ENCODE measurements around the gene PFDN6. TPM values are rescaled to one million over a fixed set of nuclear protein-coding genes. Genes with fewer than 3 reads are reported as not detected.

Gene PFDN6
- total and polyA plus RNA-seq, 2 of the 13 experiments (the other 11 are each of a cell fraction or from before 2014, with no cell fraction given): 75.5 to 87.0 TPM

GRCh38 chr6:33323623-33323948, 34.2 kb downstream of the PFDN6 start (continued):
- TF ChIP-seq ATAD3A (CRISPR knock-in tag; IDR thresholded peaks at IDR 0.05): no peak
- no peak for TF ChIP-seq HMGA1 (CRISPR knock-in tag; conservative IDR thresholded peaks at IDR 0.05)
- TF ChIP-seq CTCF (CRISPR knock-in tag; IDR thresholded peaks at IDR 0.05): peak; percentile 53; the same call in 1 of the 2 replicates
- TF ChIP-seq FLYWCH1 (CRISPR knock-in tag; IDR thresholded peaks at IDR 0.05): no peak
- no peak for TF ChIP-seq ZNF484 (CRISPR knock-in tag; IDR thresholded peaks at IDR 0.05; ENCODE audit: borderline replicate concordance, low read depth)
- no peak for TF ChIP-seq MYC (CRISPR knock-in tag; IDR thresholded peaks at IDR 0.05; ENCODE audit: borderline replicate concordance)
- TF ChIP-seq NBN (conservative IDR thresholded peaks at IDR 0.05): no peak

- CTCF ChIA-PET (ENCODE audit: low intra/inter-chr PET ratio, low total read pairs): no interaction called here
- H3K27me3 ChIP-seq (ENCODE audit: control insufficient read depth in 1 of 2, insufficient read depth in 2 of 2, low read length in 2 of 2): no peaks in the 10 kb centered on the region; a peak in 2 of 5 replicates
- H3K36me3 ChIP-seq (replicated peaks in 1 of 2; ENCODE audit: control insufficient read depth in 1 of 2, insufficient read depth in 2 of 2, low read length in 2 of 2): peaks cover 3 to 24% of the 10 kb centered on the region in 2 experiments
- POLR2A ChIA-PET: no interaction called here
- H3K79me2 ChIP-seq (ENCODE audit: insufficient read depth, low read length): peaks cover 22% of the 10 kb centered on the region
- WGBS (ENCODE audit: low lambda C conversion rate): 42% methylated on average over 7 of the region's 7 CpGs
- peak overlapping the region; percentile 90 for H3K4me2 ChIP-seq (ENCODE audit: low read depth, low read length)
- DNase-seq (ENCODE audit: low spot score) (no peak), FAIRE-seq (no peak), ATAC-seq (no peak)
- peak overlapping the region; percentile 43 for H3K9ac ChIP-seq (ENCODE audit: insufficient read depth, low read depth, low read length)
- intact Hi-C loops (cut with micrococcal nuclease; ENCODE audit: unreplicated experiment): no loop called here
- in situ Hi-C loops (cut with HindIII; ENCODE audit: extremely low pct_ligation_motif_present, low pct_unique_long_range_greater_than_20kb): no loop called here
- TF ChIP-seq NFIC (IDR thresholded peaks at IDR 0.05; ENCODE audit: low read length) (no peak), ZNF3 (CRISPR knock-in tag; IDR thresholded peaks at IDR 0.05) (no peak), LBX2 (CRISPR knock-in tag; IDR thresholded peaks at IDR 0.05; ENCODE audit: borderline replicate concordance) (no peak), YEATS4 (CRISPR knock-in tag; IDR thresholded peaks at IDR 0.05; ENCODE audit: borderline replicate concordance) (no peak), ZNF556 (CRISPR knock-in tag; IDR thresholded peaks at IDR 0.05; ENCODE audit: borderline replicate concordance) (no peak), ATF7 (IDR thresholded peaks at IDR 0.05) (no peak), ATF7 (CRISPR knock-in tag; IDR thresholded peaks at IDR 0.05) (no peak)
- peaks cover 40% of the 10 kb centered on the region for H3K4me1 ChIP-seq (ENCODE audit: insufficient read depth, low read length)
- BruUV-seq (replicated peaks): no TSS peak
- H3K27ac ChIP-seq (ENCODE audit: extremely low read length, insufficient read depth, low read length): no peak overlapping the region
- H4K20me1 ChIP-seq (ENCODE audit: insufficient read depth, low read length): no peaks in the 10 kb centered on the region
- peak overlapping the region; percentile 85 for H2AFZ ChIP-seq (ENCODE audit: low read length)
- no peaks in the 10 kb centered on the region for H3K9me3 ChIP-seq (ENCODE audit: low read length)
- H3K4me3 ChIP-seq (replicated peaks in 1 of 3; ENCODE audit: insufficient read depth in 1 of 3, low read depth in 2 of 3, low read length in 3 of 3): peak overlapping the region; percentile 53 to 88 (median 76)
These were observed 34.7 kb downstream of the PFDN6 start for GRCh38 chr6:33324125-33324524.
